PFSK-1 (cell line): ENCODE measurements around the gene AADACL3.

ENCODE experiments used
- FOXP2 ChIP-seq: optimal IDR thresholded peaks from 2 replicates; pipeline ENCODE3; 2011; ENCODE audit warnings: borderline replicate concordance, control low read depth, inconsistent platforms; ENCODE audit not compliant: insufficient read depth; ENCODE audit errors: extremely low read length, extremely low read depth
- POLR2AphosphoS5 ChIP-seq: IDR thresholded peaks from 2 replicates; pipeline ENCODE4 v1.6.1; 2012; ENCODE audit warnings: low read depth, mild to moderate bottlenecking, control low read depth, low read length, moderate library complexity
- REST ChIP-seq, 2 experiments: IDR thresholded peaks; 2 replicates each; pipeline versions ENCODE4 v1.6.1 to v1.8.0; 2011 to 2012; ENCODE audit warnings: low read depth in 2 of 2, low read length in 2 of 2, control low read depth in 1 of 2, inconsistent platforms in 1 of 2, mild to moderate bottlenecking in 1 of 2, moderate library complexity in 1 of 2; ENCODE audit not compliant: insufficient read depth in 1 of 2
- SIN3A ChIP-seq: IDR thresholded peaks from 2 replicates; pipeline ENCODE4 v1.6.1; 2012; ENCODE audit warnings: mild to moderate bottlenecking, low read length, moderate library complexity, borderline replicate concordance; ENCODE audit not compliant: insufficient read depth
- TAF1 ChIP-seq: IDR thresholded peaks from 2 replicates; pipeline ENCODE4 v1.6.1; 2012; ENCODE audit warnings: low read length, control low read depth, borderline replicate concordance; ENCODE audit not compliant: insufficient read depth

GRCh38 chr1:12760256-12760795 lies 44.4 kb downstream of the AADACL3 start:
- TF ChIP-seq REST (IDR thresholded peaks at IDR 0.05; ENCODE audit: insufficient read depth in 1 of 2, low read depth in 2 of 2, low read length in 2 of 2) = no peak
- no peak for TF ChIP-seq POLR2AphosphoS5
- no peak for TF ChIP-seq FOXP2
- TF ChIP-seq SIN3A = no peak
- TF ChIP-seq TAF1 = no peak
